NCI-H345 treated with DMSO at 0.1 percent for 48 hours (cell line): ENCODE data around the gene MRPS6.

Experiments used
- DNase-seq: peaks from one replicate; lab custom pipeline; 2025; ENCODE audit not compliant: unreplicated experiment; lab: John Stamatoyannopoulos, UW

The MRPS6 gene

DNA sequence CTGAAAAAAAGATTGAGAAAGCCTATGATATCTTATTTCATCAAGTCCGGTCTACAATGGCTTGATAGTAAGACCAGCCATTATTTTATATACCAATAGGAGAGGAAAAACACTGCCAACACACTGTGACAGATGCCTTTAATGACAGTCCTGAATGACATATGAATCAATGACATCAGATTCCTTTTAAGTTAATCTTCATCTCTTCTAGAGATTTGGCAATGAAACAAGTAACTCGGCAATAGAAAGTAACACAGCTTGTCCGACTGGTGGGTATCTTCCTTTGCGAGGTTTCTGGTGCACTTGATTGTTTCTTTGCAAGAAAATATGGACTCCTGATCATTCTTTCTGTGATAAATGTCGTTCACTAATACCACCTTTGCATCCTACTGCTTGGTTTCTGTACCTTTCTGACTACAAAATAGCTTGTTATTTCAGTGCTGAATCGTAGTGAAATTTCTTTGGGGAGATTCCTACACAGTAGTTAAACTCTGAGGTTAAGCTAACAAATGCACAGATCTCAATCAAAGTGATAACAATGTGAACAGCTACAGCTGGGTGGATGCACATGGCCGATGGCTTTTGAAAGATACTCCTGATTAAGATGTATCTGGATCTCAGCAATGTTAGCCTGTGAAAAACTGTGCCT is 104.7 kb downstream of the MRPS6 start:
- no peak for DNase-seq

DNA sequence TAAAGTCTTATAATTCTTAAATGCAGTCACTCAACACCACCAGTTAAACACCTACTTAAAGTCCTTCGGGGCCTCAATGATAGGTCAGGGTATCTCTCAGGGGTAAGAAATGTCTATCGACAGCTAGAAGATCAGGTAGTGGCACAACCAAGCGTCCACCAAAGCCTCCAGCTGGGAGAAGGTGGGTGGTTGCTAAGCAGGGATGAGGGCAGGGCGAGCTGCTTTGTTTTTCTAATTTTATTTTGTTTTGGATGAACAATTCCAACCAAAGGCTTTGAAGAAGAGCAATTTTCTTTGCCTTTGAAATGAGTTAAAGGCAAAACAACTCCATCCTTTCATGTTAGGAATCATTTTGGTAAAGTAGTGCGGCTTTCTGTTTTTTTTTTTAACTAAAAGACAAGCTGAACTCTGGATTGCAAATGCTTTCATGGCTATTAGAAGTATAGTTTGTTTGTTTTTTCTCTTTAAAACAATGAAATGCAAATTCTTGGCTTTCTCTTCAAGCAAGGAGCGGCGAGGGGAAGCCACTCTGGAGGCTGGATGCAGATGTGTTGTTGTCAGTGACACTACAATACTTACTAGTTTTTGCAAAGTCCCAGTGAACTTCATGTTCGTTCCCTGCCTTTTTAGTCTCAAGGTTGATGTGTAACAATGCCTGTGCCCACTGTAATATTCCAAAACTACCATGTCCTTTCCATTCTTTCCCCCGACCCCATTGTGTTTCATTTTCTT is 106.0 kb downstream of the MRPS6 start:
- no peak for DNase-seq

DNA sequence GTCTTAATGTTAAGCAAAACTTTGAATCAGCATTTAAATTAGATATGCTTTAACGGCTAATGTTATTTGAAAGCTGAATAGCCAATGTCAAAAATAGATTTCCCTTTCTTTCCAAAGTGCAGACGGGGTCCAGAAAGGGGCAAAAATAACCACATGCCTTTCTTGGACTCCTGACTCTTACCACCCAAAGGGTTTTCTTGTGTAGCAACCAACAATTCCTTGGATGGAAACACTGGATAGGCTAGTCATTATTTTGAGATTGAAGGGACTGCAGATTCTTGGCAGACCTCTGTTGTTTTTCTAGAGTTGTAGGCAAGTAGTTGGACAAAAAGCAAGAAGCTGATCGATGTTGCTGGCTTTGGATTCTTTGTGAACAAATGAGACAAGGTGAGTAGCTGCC is 107.0 kb downstream of the MRPS6 start:
- DNase-seq, result no peak

DNA sequence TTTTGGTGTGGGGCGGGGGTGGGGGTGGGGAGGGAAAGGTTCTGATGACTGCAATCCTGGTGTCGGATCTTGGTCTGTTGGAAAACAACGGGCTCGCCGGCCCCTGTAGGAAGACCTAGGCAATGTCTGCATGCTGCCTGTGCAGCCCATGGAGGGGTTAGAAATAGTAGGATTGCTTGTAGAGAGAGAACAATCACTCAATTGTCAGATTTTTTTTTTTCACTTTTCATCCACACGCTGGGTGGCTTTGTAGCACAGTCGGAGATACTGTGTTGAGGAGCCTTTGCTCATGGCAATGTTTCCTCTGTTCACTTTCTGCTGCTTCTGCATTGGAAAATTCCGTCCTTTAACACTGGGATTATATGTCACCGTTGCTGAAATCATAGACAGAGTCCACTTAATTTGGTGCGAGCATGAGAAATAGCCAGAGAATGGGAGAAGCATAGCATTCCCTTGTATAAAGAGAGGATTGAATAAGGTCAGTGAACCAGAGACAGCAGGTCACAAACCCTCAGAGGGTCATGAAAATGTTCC is 107.5 kb downstream of the MRPS6 start:
- no peak for DNase-seq

DNA sequence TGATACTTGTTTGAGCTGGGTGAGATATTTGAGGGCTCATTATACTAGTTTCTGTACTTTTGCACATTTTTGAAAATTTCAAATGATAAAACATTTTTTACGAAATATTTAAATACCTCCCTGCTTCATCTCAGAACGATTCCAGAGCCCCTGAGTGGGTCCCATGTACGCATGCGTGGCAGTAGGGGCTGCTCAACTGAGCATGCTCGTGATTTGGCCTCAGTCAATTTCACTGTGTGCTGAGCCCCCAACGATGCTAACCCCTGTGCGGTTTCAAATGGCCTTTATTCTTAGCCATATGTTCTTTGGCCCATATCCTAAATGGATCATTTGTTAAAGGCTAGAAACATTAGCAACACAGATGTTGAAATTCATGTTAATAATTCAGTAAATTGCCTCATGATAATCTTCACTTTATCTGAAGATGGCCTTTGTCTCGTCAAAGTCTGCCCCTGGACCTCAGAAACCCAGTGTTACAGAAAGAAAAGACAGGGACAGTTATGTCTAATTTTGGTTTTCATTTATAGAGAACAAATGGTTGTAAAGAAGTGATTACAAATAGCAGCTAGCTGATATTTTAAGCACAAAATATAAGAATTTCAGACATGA is 108.2 kb downstream of the MRPS6 start:
- no peak for DNase-seq

DNA sequence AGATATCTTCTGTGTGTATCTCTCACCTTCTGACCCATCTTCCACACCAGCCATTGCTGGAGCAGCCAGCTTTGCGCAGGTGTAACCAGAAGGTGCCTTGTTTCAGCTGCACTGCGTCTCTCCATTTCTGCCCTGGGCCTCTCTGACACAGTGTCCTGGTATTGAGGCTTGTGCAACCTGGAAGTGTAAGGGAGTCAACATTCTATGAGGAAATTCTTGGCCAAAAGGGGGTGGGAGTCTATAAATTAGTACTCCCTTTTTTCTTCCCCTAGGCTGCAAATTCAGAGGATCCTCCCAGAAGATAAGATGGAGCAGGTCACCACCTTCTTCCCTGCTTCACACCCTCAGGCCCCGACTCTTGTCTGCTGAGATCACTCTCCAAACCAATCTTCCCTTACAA is 109.1 kb downstream of the MRPS6 start:
- DNase-seq, result no peak

DNA sequence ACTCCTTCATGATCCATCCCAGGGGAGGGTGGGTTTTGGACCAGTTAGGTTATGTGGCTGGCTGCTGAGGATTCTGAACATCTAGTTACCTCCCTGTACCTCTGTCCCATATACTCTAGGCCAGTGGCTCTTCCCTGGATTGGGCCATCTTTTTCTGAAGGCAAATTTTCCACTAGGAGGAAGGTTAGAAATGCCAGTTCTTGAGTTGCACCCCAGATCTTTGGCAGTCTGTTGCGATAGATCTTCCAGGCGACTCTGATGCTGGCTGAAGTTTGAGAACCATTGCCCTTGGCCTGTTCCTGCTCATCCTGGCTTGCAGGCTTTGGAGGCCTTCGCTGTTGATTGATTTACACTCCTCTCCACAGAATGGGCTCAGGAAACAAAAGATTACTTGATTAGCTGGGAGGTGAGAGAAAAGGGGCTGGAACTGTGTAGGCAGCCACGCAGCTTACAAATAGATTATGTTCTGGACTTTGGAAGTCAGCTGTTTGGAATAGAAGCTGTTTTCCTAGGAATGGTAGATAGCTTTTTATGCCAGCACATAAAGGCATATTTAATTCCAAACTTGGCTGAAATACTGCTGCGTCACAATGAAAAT is 110.1 kb downstream of the MRPS6 start:
- no peak for DNase-seq

DNA sequence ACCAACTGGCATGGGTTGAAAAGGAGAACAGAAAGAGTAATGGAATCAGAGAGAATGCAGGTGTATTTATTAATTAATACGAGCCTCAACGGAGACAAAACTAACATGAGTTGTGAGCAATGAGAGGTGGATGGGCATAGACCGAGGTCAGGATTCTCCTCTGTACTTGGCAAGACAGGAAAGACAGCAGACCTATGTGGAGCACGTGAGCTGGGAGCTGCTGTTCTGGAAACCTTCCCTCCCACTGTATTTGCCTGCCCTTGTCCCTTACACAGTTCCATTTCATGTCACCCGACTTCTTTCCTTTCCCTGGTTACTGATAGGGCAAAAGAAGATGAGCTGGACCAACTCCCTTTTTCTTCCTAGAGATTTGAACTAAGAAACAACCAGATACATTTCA is 110.9 kb downstream of the MRPS6 start:
- no peak for DNase-seq

DNA sequence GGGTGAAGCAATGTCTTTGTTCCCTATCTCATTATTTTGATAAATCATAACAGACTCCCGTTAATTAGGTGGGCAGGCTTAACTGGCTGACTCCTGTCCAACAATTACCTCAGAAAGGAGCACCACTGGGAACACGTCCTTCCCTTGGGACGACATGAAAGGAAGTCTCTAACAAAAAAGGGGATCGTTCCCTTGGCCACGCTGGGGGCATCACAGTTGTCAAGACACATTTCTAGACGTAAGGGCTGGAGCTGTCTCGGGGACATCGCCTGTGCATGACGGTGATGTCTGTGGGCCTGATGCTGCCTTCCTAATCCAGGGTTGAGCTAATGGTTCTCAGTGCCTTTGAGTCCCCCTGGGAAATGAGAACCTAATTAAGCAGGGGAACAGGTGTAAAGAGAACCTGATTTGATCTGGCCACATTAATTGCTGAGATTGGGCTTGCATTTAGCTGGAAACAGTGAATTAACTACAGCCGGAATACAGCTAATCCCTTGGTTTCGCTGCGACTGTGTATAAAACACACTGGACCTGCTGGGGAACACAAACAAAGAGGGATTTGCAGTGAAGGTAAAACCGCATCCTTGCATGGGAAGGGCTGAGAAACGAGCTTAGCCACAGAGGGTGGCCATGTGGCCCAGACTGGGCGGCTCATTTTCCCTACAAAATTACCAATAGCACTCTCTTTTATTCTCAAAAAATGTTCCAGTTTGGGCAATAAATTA is 111.8 kb downstream of the MRPS6 start:
- DNase-seq, result no peak

DNA sequence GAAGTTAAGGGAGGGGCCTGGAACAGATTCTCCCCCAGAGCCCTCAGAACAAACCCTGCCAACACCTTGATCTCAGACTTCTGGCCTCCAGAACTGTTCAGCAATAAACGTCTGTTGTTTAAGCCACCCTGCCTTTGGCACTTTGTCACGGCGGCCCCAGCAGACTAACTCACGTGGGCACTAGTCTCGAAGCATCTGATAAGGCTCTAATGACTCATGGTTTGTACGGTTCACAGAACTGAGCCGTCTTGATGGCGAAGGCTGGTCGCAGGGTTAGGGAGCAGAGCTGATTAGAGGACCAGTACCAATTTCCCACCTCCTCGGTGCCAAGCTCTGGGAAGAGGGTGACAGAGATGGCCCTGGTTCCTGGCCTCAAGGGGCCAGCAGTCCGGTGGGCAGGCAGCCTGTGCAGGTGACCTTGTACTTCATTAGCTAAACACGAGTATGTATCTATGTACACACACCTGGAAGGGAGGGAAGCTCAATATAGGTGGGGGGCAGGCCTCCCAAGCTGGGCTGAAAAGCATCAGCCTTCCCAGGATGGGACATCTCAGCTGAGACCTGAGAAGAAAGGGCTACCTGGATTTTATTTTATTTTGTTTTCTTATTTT is 112.8 kb downstream of the MRPS6 start:
- no peak for DNase-seq

DNA sequence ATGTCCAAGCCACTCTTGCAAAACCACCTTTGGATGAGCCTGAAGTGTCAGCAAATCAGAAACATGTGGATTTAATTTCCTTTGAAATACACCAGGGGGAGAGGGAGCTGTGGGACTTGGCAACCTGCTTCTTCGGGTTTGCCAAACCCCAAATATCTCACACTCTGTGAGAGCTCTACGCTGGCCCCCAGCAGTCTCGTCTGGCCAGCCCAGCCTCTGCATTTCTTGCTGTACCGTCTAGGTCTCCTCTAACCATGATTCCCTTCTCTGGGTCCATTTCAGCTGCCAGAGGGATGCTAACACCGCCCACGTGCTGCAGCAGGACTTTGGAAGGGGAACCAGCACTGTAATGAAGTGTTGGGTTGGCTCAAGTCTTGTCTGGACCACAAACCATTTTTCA is 114.6 kb downstream of the MRPS6 start:
- DNase-seq, result no peak

DNA sequence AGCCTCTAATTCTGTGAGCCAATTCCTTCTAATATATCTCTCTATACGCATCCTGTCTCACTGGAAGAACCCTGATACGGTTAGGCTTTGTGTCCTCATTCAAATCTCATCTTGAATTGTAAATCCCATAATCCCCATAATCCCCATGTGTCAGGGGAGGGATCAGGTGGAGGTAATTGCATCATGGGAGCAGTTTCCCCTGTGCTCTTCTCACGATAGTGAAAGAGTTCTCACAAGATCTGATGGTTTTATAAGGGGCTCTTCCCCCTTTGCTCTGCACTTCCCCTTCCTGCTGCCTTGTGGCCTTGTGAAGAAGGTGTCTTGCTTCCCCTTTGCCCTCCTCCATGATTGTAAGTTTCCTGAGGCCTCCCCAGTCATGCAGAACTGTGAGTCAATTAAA is 116.1 kb downstream of the MRPS6 start:
- no peak for DNase-seq

DNA sequence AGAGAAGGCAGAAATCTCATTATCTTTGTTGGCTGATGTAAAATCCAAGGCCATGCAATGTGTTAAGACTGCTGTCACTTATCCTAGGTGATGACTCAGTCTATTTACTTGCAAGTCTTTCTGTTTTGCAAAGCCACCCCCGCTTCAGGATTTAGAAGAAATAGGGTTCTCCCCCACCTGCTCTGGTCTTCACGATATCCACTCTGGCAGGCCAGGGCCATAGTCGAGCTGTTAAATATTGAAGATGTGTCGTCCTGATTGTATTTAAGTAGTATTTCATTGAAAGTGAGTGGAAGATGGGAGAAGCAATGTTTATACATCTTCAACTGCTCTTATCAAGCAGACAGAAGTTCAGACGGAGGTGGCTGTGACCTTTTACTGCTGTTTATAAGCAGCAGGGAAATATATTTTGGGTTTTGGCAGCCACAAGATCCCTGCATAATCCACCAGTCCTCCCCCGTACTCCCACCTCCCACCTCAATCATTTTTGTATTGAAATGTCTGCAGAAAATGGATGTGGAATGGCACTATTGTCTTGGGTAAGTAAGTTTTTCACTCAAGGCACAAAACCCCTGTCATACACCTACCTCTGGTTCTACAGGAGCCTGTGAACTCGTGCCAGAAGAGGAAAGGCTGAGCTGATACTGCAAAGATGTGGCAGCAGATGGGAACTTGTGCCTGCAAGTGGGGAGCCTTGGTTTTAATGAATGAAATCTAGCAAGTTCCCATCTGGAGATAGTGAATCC is 117.4 kb downstream of the MRPS6 start:
- no peak for DNase-seq

DNA sequence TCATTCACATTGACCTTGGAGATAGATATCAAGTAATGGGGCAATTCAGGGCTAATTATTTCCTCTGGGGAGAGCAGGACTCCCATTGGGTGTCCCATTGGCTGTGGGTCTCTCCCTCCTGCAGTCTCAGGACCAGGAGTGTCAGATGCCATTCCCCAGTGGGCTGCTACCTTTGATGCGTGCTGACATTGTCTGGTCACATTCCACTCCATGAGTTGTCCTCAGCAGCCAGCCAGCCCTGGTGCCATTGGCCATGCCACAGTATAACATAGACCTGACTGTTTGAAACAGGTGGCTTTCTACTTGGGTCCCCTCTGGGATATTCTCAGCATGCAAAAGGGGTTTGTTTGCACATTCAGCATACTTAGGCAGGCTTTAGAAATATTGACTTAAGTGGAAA is 118.5 kb downstream of the MRPS6 start:
- DNase-seq, result no peak
